Osteocyte (in vitro differentiated cells): ENCODE data around the gene ARHGEF1. TPM values are rescaled to one million over a fixed set of nuclear protein-coding genes. Genes with fewer than 3 reads are reported as not detected.

Experiments
- DNase-seq: peaks from one replicate; pipeline ENCODE4 v3.0.0; 2021; ENCODE audit warnings: mixed read lengths; ENCODE audit not compliant: unreplicated experiment; ENCODE audit errors: extremely low spot score
- H3K27ac Mint-ChIP-seq: one replicate; pipeline ENCODE4 v1.8.0; 2021; ENCODE audit warnings: mild to moderate bottlenecking, mixed read lengths; ENCODE audit not compliant: unreplicated experiment
- H3K27me3 Mint-ChIP-seq: one replicate; pipeline ENCODE4 v1.8.0; 2021; ENCODE audit warnings: mixed read lengths; ENCODE audit not compliant: unreplicated experiment
- H3K36me3 Mint-ChIP-seq: one replicate; pipeline ENCODE4 v1.8.0; 2021; ENCODE audit warnings: mixed read lengths; ENCODE audit not compliant: unreplicated experiment
- H3K4me1 Mint-ChIP-seq: one replicate; pipeline ENCODE4 v1.8.0; 2021; ENCODE audit warnings: mixed read lengths; ENCODE audit not compliant: unreplicated experiment
- H3K4me3 Mint-ChIP-seq: one replicate; pipeline ENCODE4 v1.8.0; 2021; ENCODE audit warnings: mild to moderate bottlenecking, moderate library complexity, mixed read lengths; ENCODE audit not compliant: unreplicated experiment
- H3K9me3 Mint-ChIP-seq: one replicate; pipeline ENCODE4 v1.8.0; 2021; ENCODE audit warnings: mixed read lengths; ENCODE audit not compliant: unreplicated experiment
- CTCF ChIP-seq: fragments of 200-600 bp; sonication (generic); IDR thresholded peaks from 2 replicates; pipeline ENCODE4 v1.5.0; 2021; ENCODE audit warnings: antibody characterized with exemption, mild to moderate bottlenecking, moderate library complexity
- total RNA-seq: library from RNA; stranded (reverse); gene quantifications from 2 replicates; pipeline ENCODE4 v1.2.1, GENCODE V29; 2021

The ARHGEF1 gene
- total RNA-seq, 1 donor from 2014 or later = 97.3 TPM

GRCh38 chr19:41940731-41941409 lies 57.9 kb downstream of the ARHGEF1 start:
- no peaks in the 10 kb centered on the region for H3K9me3 Mint-ChIP-seq
- H3K36me3 Mint-ChIP-seq = no peaks in the 10 kb centered on the region
- peaks cover 6% of the 10 kb centered on the region for H3K27me3 Mint-ChIP-seq
- no peaks in the 10 kb centered on the region for H3K4me1 Mint-ChIP-seq
- H3K27ac Mint-ChIP-seq = peak overlapping the region; percentile 69
- no peak for TF ChIP-seq CTCF
- no peak for DNase-seq
- H3K4me3 Mint-ChIP-seq = peak overlapping the region; percentile 87

- H3K4me3 Mint-ChIP-seq = peak overlapping the region; percentile 69
- H3K27me3 Mint-ChIP-seq = peaks cover 2% of the 10 kb centered on the region
- no peak for DNase-seq
Observed at GRCh38 chr19:41941410-41942202, 58.6 kb downstream of the ARHGEF1 start.

GRCh38 chr19:41944336-41944735 lies 61.4 kb downstream of the ARHGEF1 start:
- H3K9me3 Mint-ChIP-seq = no peaks in the 10 kb centered on the region
- no peaks in the 10 kb centered on the region for H3K27me3 Mint-ChIP-seq
- DNase-seq = no peak
- no peak for TF ChIP-seq CTCF
- no peak overlapping the region for H3K27ac Mint-ChIP-seq
- H3K4me1 Mint-ChIP-seq = no peaks in the 10 kb centered on the region
- H3K4me3 Mint-ChIP-seq = no peak overlapping the region
- H3K36me3 Mint-ChIP-seq = no peaks in the 10 kb centered on the region

More at GRCh38 chr19:41941410-41942202, 58.6 kb downstream of the ARHGEF1 start:
- no peaks in the 10 kb centered on the region for H3K9me3 Mint-ChIP-seq
- no peak for TF ChIP-seq CTCF
- no peaks in the 10 kb centered on the region for H3K4me1 Mint-ChIP-seq
- no peak overlapping the region for H3K27ac Mint-ChIP-seq
- H3K36me3 Mint-ChIP-seq = no peaks in the 10 kb centered on the region

GRCh38 chr19:41945135-41945766 lies 62.3 kb downstream of the ARHGEF1 start:
- Mint-ChIP-seq H3K9me3 (no peaks in the 10 kb centered on the region), H3K36me3 (no peaks in the 10 kb centered on the region), H3K27me3 (no peaks in the 10 kb centered on the region), H3K4me3 (no peak overlapping the region), H3K27ac (no peak overlapping the region), H3K4me1 (no peaks in the 10 kb centered on the region)
- no peak for DNase-seq
- no peak for TF ChIP-seq CTCF

- Mint-ChIP-seq H3K36me3 (no peaks in the 10 kb centered on the region), H3K9me3 (no peaks in the 10 kb centered on the region), H3K27ac (no peak overlapping the region), H3K4me3 (no peak overlapping the region), H3K4me1 (peaks cover 3% of the 10 kb centered on the region), H3K27me3 (no peaks in the 10 kb centered on the region)
- DNase-seq = no peak
- TF ChIP-seq CTCF = no peak
Observed at GRCh38 chr19:41947091-41947490, 64.1 kb downstream of the ARHGEF1 start.
